ENCODE results near the gene C19orf53. TPM values are rescaled to one million over a fixed set of nuclear protein-coding genes. Genes with fewer than 3 reads are reported as not detected.

The C19orf53 gene
- total and polyA plus RNA-seq, 2 experiments from 2014 or later, result 104 to 401 TPM

DNA sequence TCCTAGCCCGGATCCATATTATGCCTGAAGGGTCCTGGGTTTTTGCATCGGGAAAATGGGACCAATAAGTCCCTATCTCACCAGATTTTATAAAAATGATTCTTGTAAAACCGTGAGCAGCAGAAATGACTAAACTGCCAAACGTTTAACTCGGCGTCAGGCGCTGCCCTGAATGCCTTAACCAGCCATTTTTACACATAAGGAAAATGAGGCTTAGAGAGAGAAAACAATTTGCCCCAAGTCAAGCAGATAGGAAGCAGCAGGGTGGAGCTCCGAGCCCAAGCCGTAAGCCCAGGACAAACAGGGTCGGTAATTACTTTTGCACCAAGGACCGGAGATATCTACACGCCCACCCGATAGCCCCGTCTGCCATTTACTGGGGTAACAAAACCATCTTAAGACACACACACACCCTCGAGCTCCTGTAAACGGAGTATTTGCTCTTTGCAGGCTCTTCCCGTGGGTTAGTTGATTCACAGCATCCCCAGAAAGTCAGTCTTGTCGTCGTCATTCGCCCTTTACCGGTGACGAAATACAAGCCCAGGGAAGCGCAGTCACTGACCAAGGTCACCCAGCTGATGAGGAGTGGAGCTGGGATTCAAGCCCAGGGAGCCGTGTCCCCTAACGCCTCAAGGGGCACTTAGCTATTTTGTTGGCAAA lies 26.0 kb upstream of the C19orf53 start:
- Mint-ChIP-seq H3K4me1 (peaks cover 2% of the 10 kb centered on the region; the same call in 1 of the 3 replicates), H3K27me3 (ENCODE audit: insufficient read depth, low read depth, poor library complexity) (peaks cover 6% of the 10 kb centered on the region), H3K9me3 (peaks cover 8% of the 10 kb centered on the region; the same call in 2 of the 3 replicates), H3K36me3 (ENCODE audit: low read depth) (peaks cover 6% of the 10 kb centered on the region; the same call in 2 of the 3 replicates), H3K27ac (peak overlapping the region; percentile 98), H3K4me3 (peak overlapping the region; percentile 98)
- DNase-seq (ENCODE audit: low spot score) (peak; percentile 43), ATAC-seq (no peak)
- H3K79me2 ChIP-seq (replicated peaks; ENCODE audit: insufficient read depth), result peaks cover 7% of the 10 kb centered on the region; the same call in 1 of the 2 replicates
- peaks cover 7% of the 10 kb centered on the region; the same call in 1 of the 2 replicates for H3K4me1 ChIP-seq (ENCODE audit: insufficient read depth)
- H3K4me2 ChIP-seq, result peak overlapping the region; percentile 99
- H4K20me1 ChIP-seq (replicated peaks; ENCODE audit: insufficient read depth), result no peaks in the 10 kb centered on the region
- H3K9me2 ChIP-seq (ENCODE audit: insufficient read depth), result no peaks in the 10 kb centered on the region
- no peaks in the 10 kb centered on the region for H3K27me3 ChIP-seq (ENCODE audit: insufficient read depth)
- H3K36me3 ChIP-seq (ENCODE audit: insufficient read depth), result no peaks in the 10 kb centered on the region
- H3F3A ChIP-seq (replicated peaks; ENCODE audit: low read depth), result 0 out of 2 replicates have a peak, but pooled peaks cover 11% of the 10 kb centered on the region
- H3K27ac ChIP-seq (ENCODE audit: low read depth), result peak overlapping the region; percentile 90
- peak overlapping the region; percentile 100 for H3K4me3 ChIP-seq
- H2AFZ ChIP-seq, result peak overlapping the region; percentile 97
- TF ChIP-seq CREB1 (CRISPR knock-in tag; IDR thresholded peaks at IDR 0.05; ENCODE audit: low read depth) (peak; percentile 30; the same call in 1 of the 2 replicates), STAT1 (IDR thresholded peaks at IDR 0.05; ENCODE audit: unreplicated experiment) (no peak)

DNA sequence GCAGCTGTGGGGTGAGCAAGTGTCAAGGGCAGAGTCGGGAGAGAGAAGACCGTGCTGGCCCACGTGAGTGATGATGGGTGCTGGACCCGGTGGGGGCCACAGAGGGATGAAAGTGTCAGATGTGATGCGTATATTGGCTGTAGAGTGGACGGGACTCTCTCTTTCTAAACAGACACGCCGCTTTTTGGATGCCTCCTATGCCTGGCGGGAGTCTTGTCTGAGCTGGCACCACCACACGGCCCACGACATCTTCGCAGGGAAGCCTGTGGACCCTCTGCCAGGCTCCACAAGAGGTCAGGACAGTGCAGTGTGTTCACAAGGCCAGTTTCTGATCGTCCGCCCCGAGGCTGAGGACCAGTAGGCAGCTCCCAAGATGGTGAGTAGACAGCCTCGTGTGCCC lies 22.8 kb upstream of the C19orf53 start:
- peaks cover 8% of the 10 kb centered on the region for H3K9me3 Mint-ChIP-seq
- no peak for TF ChIP-seq NANOG (IDR thresholded peaks at IDR 0.05; ENCODE audit: borderline replicate concordance)
- no peak for TF ChIP-seq STAT1 (IDR thresholded peaks at IDR 0.05; ENCODE audit: unreplicated experiment)
- TF ChIP-seq, protein P1, sequence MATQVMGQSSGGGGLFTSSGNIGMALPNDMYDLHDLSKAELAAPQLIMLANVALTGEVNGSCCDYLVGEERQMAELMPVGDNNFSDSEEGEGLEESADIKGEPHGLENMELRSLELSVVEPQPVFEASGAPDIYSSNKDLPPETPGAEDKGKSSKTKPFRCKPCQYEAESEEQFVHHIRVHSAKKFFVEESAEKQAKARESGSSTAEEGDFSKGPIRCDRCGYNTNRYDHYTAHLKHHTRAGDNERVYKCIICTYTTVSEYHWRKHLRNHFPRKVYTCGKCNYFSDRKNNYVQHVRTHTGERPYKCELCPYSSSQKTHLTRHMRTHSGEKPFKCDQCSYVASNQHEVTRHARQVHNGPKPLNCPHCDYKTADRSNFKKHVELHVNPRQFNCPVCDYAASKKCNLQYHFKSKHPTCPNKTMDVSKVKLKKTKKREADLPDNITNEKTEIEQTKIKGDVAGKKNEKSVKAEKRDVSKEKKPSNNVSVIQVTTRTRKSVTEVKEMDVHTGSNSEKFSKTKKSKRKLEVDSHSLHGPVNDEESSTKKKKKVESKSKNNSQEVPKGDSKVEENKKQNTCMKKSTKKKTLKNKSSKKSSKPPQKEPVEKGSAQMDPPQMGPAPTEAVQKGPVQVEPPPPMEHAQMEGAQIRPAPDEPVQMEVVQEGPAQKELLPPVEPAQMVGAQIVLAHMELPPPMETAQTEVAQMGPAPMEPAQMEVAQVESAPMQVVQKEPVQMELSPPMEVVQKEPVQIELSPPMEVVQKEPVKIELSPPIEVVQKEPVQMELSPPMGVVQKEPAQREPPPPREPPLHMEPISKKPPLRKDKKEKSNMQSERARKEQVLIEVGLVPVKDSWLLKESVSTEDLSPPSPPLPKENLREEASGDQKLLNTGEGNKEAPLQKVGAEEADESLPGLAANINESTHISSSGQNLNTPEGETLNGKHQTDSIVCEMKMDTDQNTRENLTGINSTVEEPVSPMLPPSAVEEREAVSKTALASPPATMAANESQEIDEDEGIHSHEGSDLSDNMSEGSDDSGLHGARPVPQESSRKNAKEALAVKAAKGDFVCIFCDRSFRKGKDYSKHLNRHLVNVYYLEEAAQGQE (IDR thresholded peaks at IDR 0.05; ENCODE audit: unreplicated experiment), result no peak
- TF ChIP-seq, protein P2, sequence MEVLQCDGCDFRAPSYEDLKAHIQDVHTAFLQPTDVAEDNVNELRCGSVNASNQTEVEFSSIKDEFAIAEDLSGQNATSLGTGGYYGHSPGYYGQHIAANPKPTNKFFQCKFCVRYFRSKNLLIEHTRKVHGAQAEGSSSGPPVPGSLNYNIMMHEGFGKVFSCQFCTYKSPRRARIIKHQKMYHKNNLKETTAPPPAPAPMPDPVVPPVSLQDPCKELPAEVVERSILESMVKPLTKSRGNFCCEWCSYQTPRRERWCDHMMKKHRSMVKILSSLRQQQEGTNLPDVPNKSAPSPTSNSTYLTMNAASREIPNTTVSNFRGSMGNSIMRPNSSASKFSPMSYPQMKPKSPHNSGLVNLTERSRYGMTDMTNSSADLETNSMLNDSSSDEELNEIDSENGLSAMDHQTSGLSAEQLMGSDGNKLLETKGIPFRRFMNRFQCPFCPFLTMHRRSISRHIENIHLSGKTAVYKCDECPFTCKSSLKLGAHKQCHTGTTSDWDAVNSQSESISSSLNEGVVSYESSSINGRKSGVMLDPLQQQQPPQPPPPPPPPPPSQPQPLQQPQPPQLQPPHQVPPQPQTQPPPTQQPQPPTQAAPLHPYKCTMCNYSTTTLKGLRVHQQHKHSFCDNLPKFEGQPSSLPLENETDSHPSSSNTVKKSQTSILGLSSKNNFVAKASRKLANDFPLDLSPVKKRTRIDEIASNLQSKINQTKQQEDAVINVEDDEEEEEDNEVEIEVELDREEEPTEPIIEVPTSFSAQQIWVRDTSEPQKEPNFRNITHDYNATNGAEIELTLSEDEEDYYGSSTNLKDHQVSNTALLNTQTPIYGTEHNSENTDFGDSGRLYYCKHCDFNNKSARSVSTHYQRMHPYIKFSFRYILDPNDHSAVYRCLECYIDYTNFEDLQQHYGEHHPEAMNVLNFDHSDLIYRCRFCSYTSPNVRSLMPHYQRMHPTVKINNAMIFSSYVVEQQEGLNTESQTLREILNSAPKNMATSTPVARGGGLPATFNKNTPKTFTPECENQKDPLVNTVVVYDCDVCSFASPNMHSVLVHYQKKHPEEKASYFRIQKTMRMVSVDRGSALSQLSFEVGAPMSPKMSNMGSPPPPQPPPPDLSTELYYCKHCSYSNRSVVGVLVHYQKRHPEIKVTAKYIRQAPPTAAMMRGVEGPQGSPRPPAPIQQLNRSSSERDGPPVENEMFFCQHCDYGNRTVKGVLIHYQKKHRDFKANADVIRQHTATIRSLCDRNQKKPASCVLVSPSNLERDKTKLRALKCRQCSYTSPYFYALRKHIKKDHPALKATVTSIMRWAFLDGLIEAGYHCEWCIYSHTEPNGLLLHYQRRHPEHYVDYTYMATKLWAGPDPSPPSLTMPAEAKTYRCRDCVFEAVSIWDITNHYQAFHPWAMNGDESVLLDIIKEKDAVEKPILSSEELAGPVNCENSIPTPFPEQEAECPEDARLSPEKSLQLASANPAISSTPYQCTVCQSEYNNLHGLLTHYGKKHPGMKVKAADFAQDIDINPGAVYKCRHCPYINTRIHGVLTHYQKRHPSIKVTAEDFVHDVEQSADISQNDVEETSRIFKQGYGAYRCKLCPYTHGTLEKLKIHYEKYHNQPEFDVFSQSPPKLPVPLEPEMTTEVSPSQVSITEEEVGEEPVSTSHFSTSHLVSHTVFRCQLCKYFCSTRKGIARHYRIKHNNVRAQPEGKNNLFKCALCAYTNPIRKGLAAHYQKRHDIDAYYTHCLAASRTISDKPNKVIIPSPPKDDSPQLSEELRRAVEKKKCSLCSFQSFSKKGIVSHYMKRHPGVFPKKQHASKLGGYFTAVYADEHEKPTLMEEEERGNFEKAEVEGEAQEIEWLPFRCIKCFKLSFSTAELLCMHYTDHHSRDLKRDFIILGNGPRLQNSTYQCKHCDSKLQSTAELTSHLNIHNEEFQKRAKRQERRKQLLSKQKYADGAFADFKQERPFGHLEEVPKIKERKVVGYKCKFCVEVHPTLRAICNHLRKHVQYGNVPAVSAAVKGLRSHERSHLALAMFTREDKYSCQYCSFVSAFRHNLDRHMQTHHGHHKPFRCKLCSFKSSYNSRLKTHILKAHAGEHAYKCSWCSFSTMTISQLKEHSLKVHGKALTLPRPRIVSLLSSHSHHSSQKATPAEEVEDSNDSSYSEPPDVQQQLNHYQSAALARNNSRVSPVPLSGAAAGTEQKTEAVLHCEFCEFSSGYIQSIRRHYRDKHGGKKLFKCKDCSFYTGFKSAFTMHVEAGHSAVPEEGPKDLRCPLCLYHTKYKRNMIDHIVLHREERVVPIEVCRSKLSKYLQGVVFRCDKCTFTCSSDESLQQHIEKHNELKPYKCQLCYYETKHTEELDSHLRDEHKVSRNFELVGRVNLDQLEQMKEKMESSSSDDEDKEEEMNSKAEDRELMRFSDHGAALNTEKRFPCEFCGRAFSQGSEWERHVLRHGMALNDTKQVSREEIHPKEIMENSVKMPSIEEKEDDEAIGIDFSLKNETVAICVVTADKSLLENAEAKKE (CRISPR knock-in tag; IDR thresholded peaks at IDR 0.05), result no peak
- TF ChIP-seq ZNF331 (CRISPR knock-in tag; IDR thresholded peaks at IDR 0.05; ENCODE audit: low read depth), result no peak
- TF ChIP-seq, protein P3, sequence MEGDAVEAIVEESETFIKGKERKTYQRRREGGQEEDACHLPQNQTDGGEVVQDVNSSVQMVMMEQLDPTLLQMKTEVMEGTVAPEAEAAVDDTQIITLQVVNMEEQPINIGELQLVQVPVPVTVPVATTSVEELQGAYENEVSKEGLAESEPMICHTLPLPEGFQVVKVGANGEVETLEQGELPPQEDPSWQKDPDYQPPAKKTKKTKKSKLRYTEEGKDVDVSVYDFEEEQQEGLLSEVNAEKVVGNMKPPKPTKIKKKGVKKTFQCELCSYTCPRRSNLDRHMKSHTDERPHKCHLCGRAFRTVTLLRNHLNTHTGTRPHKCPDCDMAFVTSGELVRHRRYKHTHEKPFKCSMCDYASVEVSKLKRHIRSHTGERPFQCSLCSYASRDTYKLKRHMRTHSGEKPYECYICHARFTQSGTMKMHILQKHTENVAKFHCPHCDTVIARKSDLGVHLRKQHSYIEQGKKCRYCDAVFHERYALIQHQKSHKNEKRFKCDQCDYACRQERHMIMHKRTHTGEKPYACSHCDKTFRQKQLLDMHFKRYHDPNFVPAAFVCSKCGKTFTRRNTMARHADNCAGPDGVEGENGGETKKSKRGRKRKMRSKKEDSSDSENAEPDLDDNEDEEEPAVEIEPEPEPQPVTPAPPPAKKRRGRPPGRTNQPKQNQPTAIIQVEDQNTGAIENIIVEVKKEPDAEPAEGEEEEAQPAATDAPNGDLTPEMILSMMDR (conservative IDR thresholded peaks at IDR 0.05; ENCODE audit: low read depth in 2 of 2), result no peak
- no peak for TF ChIP-seq JUNB (IDR thresholded peaks at IDR 0.05; ENCODE audit: unreplicated experiment)
- TF ChIP-seq POLR2AphosphoS5 (IDR thresholded peaks at IDR 0.05; ENCODE audit: low read depth), result no peak

More for the DNA sequence above, 22.8 kb upstream of the C19orf53 start:
- Histone ChIP-seq H3K9me2 (ENCODE audit: insufficient read depth) (no peaks in the 10 kb centered on the region), H4K20me1 (replicated peaks; ENCODE audit: insufficient read depth) (no peaks in the 10 kb centered on the region), H3K27me3 (ENCODE audit: insufficient read depth) (no peaks in the 10 kb centered on the region), H3K27ac (ENCODE audit: low read depth) (no peak overlapping the region), H3F3A (replicated peaks; ENCODE audit: low read depth) (0 out of 2 replicates have a peak, but pooled peaks cover 11% of the 10 kb centered on the region), H2AFZ (no peak overlapping the region), H3K4me1 (ENCODE audit: insufficient read depth) (no peaks in the 10 kb centered on the region), H3K4me2 (no peak overlapping the region), H3K79me2 (replicated peaks; ENCODE audit: insufficient read depth) (peaks cover 7% of the 10 kb centered on the region; the same call in 1 of the 2 replicates), H3K36me3 (ENCODE audit: insufficient read depth) (no peaks in the 10 kb centered on the region; the same call in 1 of the 2 replicates), H3K4me3 (no peak overlapping the region)
- Mint-ChIP-seq H3K4me3 (no peak overlapping the region), H3K27me3 (ENCODE audit: insufficient read depth, low read depth, poor library complexity) (peaks cover 3% of the 10 kb centered on the region), H3K27ac (no peak overlapping the region), H3K4me1 (no peaks in the 10 kb centered on the region), H3K36me3 (ENCODE audit: low read depth) (peaks cover 25% of the 10 kb centered on the region)
- no peak for DNase-seq (ENCODE audit: low spot score)
- no peak for ATAC-seq

All from GM23338 (cell line).